CD4-positive, alpha-beta T cell treated with Interferon gamma for 1 hour (primary cell): Measurements from ENCODE around the gene TPX2.
"Not testable (repeated sequence)": the region's sequence is repeated elsewhere in the genome, so short reads cannot be mapped to it uniquely, and the experiment has no call there.

Source experiments
- DNase-seq: peaks from one replicate; pipeline ENCODE4 v3.0.0-alpha.2; 2020

Gene TPX2

DNA sequence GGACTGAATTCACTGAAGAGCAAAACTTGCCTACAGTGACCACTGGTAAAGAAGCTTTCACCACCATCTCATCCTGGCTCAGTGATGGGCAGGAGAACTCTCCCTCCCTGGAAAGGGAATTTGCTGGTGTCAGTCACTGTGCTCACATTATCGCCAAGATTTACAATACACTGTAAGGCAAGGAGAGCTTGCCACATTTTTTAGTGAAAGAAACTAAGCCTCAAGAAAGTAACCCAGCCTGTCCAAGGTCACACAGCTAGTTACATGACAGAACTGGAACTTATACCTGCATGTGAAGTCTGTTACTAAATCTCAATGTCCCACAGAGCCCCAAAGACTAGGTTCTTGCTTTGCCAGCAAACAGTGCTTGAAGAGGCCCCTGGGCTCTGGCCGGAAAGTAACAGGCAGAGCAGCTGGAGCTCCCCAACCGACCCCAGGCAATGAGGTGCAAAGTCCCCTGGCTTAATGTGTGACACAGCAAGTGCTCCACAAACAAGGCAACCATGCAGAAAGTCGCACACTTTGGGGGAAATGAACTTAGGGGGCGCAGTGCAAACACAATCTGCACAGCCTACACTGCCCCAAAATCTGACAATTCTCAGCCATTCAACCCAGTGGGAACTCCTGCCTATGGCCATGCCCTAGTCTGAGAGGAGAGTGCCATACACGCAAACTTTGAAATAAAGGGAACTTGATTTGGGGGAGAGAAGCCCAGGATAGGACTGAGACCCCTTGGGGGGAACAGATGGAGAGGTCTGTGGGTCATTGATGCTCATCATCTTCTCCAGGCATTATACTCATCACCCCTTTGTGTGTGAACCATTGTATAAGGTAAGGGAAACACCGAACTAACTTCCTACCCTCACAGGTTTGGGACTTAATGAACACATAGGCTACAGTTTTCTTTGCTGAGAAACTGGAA, 18.3 kb upstream of the TPX2 start:
- peak; percentile 16 for DNase-seq

DNA sequence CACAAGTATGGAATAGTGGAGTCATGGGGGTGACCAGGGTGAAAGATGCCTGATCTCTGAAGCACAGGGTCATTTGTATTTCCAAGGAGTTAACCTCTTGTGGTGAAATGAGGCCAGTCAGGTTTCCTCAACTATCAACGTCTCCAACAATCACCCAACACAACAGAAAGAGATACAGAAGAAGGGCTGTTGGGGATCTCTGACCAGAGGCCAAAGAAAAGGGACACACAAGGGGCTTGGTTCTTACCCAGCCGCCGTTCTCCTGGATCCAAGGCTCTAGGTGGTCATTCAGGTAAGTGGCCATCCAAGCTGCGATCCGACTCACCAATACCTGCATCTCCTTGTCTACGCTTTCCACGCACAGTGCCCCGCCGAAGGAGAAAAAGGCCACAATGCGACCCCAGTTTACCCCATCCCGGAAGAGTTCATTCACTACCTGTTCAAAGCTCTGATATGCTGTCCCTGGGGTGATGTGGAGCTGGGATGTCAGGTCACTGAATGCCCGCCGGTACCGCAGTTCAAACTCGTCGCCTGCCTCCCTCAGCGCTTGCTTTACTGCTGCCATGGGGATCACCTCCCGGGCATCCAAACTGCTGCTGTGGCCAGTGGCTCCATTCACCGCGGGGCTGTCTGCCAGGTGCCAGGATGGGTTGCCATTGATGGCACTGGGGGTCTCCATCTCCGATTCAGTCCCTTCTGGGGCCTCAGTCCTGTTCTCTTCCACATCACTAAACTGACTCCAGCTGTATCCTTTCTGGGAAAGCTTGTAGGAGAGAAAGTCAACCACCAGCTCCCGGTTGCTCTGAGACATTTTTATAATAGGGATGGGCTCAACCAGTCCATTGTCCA, 17.5 kb upstream of the TPX2 start:
- DNase-seq = no peak

DNA sequence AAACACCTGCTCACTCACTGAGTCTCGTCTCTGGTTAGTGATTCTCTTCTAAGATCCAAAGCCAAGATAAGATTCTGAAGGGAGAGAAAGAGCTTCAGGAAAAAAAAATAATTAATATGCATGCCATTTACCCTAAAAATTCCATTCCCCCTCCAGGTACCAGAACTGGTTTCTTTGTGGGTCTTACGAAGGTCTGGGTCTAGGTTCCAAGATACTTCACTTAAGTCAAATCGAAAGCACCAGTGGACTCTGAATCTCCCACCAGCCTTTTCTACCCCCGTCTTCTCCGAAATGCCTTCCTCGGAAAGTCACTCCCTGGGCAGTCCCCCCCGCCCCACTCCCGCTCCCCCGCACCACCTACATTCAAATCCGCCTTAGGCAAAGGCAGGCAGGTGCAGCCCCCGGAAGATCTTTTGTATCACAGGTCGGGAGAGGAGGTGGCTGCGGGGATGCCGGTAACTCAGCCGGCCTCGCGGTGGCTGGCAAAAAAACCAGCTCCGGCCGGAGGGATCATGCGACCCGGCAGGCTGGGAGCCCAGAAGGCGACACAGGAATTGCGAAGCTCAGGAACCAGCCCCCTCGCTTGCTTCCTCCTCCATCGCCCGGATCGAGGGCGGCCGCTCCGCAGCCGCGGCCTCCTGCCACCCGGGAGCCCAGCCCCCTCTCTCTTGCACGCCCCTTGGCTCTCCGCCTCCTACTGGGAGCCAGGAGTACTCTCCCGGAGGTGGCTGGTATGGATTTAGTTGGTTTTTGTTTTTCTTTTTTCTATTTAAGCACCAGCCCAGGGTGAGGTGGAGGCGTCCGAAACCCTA, 16.6 kb upstream of the TPX2 start, which contains the start of gene BCL2L1:
BCL2L1 (minus strand) TSS at position 612 of the 812 bp plus-strand sequence. CDS start 650 bp downstream, outside the sequence.
- DNase-seq = peak; percentile 62

DNA sequence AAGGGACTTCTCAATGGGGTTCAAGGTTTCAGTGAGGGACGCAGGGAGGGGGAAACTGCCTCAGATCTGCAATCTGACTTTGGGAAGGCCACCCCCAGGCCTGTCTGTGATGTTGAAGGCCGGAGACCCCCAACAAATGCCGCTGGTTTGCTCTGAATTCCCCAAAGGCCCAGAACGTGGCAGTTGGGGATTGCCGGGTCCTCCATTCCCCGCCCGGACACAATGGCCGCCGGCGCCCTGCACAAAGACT, 16.1 kb upstream of the TPX2 start:
- DNase-seq = no peak

DNA sequence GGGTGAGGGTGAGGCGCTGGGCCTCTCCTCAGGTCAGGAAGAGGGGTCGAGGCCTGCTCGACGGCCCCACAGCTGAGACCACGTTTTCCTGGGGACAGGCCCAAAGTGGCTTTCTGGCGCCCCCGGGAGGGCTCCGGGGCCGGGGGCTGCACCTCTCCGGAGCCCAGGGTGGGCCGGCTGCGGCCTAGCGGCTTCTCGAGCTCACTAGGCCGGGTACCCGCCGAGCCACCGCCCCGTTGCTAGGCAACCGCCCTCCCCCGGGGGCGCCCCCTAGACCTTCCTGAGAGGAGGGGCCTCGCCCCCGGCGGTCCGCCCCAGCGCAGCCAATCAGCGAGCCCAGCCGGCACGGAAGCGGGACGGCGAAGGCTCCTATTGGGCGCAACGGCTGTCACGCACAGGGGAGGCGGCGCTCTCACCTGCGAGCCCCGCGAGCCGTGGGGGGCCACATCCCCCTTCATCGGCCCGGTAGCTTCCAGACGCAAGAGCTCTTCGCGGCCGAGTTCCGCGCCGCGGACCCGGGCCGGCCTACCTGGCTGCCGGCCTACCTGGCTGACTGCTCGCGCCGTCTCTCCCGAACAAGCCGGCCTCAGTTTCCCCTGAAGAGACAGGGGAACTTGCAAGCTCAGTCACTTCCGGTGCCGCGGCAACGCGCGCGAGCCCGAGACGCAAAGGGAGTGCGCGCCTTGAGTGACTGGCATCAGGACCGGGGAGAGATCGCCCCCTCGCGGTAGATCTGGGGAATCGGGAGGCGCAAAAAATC, 15.6 kb upstream of the TPX2 start:
- DNase-seq = peak; percentile 98

DNA sequence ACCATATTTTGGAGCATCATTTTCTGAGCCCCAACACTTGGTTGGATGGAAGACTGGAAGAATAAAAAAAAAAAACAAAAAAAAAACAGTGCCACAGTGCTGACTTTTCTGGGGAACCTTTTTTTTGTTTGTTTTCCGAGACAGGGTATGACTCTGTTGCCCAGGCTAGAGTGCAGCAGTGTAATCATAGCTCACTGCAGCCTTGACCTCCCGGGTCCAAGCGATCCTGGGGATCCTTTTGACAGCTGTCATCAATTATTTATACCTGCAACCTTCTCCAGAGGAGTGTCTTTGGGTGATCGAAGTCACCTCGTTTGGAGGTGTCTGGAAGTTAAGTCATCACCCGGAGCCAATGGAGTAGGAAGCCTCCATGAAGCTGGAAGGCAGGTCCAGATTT, 7.8 kb upstream of the TPX2 start:
- no peak for DNase-seq

DNA sequence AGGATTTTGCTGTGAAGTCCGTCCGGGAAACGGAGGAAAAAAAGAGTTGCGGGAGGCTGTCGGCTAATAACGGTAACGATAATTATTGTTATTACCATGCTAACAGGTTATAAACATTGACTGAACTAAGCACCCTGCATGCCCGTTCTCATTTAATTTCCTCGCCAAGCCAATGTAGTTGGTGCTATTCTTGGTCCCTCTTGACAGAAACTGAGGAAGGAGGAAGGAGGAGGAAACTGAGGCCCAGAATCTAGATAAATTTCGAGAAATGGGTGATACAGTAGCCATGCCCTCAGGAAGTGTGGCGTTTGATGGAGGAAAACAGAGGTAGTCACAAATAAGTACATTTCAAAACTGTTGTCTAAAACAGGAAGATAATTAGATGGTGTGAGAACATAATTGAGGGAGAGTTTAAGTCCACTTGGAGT, 474 bp downstream of the TPX2 start:
- DNase-seq = no peak

DNA sequence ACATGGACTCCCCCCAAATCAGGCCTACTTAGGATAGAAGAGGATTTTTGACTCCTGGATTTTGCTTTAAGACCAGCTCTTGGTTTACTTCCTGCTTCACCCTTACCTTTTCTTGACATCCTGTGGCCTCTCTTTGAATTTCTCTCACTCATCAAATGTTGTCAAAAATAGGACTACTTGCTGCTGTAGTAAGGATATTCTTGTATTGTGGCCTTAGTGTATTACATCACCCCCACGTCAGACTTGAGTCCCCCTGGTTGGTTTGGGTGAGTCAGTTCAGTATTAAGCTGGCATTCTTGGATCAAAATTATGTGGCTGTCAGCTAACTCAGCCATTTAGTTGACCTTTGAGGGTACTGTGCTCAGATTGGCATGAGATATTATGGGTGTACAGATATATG, 1.1 kb downstream of the TPX2 start:
- no peak for DNase-seq

DNA sequence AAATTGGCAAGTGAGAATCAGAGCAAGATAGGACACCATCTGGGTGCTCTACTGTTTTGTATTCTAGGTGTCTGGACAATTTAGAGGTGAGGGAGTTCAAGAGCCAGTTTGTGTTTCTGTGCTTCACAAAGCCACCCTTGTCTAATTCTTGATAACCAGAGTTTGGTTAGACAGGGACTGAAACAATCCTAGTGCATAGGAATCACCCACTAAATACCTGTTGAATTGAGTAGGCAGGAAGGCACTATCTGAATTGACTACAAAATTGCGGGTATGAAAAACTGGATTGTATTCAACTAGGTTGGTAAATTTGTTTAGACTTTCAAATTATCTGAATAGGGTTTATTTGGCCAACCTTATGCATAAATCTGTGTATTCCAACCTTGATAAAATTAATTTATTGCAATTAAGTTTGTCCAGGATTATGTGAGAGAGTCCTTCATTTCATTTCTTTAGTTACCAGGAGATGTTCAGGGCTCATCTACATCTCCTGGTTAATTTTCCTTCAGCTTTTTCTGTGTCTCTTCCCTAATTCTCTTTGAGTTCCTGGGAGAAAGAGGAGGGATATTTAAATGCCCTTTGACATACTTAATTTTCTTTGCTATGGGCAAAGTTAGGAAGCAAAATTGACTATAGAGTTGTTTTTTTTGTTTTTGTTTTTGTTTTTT, 1.7 kb downstream of the TPX2 start:
- DNase-seq = no peak

DNA sequence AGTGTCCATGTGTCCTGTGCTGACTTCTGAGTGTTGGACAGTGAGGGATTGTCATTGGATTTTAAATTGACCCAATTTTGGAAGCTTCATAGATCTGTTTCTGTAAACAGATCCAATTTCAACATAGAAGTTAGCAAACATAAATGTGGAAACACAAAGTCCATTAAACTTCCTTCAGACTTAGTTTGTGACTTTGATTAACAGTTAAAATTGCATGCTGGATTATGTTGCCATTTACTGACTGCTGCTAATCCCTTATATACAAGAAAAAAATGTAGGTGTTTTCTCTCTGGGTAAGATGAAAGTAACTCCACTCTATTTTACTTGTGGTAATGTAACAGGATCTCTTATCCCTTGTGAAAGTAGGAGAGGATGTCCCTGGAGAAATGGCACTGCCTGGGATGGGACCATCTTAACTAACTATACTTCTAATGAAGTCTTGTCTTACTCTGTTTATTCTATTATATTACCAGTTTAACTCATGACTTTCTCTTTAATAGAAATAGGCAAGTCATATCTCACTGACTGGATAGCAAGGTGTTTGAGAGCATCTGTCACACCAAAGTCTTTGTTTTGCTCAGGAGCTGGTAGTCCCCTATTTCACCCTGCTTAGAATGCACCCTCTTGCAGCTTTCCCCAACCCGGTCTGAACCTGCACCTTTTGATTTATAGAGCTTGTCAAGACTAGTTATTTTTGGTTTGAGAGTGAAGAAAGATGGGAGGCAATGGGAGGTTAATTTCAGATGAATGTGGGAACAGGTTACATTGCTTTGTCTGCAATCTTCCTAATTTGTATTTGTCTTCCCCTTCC, 7.2 kb downstream of the TPX2 start:
- no peak for DNase-seq

DNA sequence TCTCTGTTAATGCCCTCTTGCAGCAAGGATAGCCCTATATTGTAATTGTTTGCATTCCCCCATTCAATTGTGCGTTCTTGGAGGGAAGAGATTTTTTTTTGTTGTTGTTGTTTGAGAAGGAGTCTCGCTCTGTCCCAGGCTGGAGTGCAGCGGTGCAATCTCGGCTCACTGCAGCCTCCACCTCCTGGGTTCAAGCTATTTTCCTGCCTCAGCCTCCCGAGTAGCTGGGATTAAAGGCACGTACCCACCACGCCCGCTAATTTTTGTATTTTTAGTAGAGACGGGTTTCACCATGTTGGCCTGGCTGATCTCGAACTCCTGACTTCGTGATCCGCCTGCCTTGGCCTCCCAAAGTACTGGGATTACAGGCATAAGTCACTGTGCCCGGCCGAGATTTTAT, 7.9 kb downstream of the TPX2 start:
- not testable (repeated sequence) for DNase-seq

DNA sequence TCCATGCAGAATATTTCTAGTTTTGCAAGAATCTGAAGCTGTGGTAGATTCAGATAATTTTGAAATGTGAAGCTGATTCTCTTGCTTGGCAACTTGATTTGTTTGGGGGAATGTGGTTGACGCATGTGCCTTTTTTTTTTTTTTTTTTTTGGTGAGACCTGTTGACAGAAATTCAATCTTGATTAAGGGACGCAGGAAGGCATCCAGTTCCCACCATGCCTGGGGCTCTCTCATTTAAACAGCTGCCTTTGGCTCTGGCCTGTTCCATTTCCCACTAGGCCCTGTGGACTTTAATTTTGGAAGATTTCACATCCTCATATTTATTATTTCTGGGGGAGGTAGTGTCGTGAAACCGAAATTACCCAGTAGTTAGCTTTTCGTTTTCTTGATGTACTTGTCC, 8.6 kb downstream of the TPX2 start:
- no peak for DNase-seq

DNA sequence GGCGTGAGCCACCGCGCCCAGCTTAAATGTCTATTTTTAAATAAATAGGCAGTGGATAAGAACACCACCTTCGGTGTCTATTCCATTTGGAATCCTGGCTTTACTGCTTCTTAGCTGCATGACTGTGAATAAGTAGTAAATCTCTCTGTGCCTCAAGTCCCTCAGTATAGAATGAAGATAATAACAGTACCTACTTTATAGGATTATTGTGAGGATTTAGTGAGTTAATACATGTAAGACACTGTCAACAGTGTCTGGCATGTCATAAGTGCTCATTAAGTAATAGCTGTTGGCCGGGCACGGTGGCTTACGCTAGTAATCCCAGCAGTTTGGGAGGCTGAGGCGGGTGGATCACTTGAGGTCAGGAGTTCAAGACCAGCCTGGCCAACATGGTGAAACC, 10.1 kb downstream of the TPX2 start:
- DNase-seq = no peak

DNA sequence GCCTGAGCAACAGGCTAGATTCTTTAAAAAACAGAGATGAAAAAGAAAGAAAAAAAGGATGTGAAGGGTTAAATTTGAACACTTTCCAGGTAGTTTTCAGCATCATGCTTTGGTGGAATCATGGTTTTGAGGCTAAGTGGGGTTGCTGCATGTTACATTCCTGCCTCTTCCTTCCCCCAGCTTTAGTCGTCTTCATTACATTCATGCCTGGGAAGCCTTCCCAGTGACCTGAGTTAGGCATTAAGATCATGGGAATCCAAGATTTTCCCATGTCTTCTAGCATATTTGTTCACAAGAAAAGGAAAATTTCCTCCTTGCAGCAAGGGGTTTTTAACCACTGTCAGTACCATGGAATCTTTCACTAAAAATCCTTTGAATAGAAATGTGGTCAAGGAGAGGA, 12.0 kb downstream of the TPX2 start:
- DNase-seq = no peak

DNA sequence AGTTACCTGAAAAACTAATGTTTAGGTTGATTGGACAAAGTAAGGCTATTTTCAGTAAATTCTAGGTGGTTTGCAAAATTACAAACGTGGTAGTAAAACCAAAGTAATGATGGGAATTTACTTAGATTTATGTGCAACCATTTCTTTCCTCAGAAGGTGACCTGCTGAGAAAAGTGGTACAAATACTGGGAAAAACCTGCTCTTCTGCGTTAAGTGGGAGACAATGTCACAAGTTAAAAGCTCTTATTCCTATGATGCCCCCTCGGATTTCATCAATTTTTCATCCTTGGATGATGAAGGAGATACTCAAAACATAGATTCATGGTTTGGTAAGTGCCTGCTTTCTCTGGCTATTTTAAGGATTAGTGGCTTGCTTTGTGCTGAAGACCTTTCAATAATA, 18.2 kb downstream of the TPX2 start:
- no peak for DNase-seq

DNA sequence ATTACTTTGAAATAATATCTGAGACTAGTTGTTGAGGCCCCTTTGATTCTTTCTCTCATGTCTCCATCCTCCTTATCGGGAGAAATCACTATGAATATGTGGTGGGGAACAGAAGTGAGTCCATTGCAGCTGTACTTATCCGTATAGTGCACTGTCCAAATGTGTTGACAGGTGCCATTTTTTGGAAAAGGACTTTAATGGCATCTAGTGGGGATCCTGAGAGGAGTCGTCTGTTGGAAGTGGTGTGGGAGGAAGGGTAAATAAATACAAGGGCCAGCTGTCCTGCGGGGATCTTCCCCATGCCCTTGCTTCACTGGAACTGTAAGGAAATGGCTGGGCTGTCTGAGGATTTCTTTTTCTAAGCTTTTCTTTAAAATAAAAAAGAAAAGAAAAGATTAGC, 19.4 kb downstream of the TPX2 start:
- DNase-seq = no peak

DNA sequence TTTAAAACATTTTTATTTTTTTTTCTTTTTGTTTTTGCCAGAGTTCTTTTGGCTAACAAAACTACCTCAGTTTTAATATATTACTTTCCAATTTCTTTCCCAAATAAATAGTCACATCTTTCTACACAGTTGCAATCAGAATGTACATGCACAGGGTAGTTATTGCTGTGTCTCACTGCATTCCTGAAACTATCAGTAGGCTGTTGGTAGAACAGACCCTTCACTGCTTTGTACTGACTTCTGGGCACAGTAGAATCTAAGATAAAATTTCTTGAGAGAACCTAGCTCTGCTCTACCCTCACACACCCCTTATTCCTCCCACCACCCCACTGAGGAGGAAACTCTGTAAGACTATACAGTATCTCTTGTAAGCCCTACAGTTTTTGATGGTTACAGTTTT, 19.9 kb downstream of the TPX2 start:
- no peak for DNase-seq

DNA sequence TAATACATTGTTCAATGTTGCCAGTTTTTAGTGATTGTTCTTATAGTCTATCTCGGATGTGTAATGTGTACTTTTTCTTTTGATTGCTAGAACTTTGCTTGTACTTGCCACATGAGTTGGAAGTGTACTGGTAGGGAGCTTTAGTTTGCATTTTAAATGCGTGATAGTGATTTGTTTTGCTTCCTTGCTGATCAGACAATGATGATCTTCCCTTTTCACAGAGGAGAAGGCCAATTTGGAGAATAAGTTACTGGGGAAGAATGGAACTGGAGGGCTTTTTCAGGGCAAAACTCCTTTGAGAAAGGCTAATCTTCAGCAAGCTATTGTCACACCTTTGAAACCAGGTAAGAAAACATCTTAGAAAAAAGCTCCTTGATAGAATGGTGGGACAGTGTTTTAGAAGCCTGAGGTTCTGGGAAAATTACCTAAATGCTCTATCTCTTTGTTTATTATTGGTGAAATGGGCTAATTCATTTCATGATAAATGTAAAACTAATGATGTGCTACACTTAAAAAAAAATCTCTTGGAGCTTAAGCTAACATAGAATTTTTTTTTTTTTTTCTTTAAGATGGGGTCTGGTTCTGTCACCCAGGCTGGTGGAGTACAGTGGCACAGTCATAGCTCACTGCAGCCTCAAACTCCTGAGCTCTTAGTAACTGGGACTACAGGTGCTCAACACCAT, 20.9 kb downstream of the TPX2 start:
- DNase-seq = no peak

DNA sequence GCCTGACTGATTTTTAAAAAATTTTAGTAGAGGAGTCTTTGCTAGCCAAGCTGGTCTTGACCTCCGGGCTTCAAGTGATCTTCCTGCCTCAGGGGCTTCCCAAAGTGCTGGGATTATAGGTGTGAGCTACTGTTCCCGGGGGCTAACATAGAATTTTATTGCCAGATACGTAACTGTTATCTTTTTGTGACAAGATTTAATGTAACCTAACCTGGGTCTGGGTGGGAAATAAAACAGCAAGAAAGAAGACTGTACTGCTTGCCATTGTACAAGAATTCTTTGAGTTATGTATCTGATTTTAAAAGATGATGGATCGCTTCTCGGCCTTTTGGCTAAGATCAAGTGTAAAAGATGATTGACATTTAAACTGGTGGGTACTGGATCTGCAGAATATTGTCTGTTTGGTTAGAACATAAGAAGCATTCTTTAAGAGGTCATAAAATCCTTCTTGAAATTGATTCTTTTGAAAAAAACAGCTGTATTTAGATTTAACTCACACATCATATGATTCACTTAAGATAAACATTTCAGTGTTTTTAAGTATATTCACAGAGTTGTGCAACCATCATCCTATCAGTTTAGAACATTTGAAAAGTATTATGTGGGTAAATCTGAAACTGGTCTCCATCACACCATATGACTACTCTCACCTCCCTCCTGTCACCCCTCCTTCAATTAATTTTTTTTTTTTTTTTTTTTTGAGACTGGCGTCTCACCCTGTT, 21.6 kb downstream of the TPX2 start:
- no peak for DNase-seq
